ENCODE results near the gene PTGER1.
"Not testable (repeated sequence)": the region's sequence is repeated elsewhere in the genome, so short reads cannot be mapped to it uniquely, and the experiment has no call there.

PTGER1 gene

DNA sequence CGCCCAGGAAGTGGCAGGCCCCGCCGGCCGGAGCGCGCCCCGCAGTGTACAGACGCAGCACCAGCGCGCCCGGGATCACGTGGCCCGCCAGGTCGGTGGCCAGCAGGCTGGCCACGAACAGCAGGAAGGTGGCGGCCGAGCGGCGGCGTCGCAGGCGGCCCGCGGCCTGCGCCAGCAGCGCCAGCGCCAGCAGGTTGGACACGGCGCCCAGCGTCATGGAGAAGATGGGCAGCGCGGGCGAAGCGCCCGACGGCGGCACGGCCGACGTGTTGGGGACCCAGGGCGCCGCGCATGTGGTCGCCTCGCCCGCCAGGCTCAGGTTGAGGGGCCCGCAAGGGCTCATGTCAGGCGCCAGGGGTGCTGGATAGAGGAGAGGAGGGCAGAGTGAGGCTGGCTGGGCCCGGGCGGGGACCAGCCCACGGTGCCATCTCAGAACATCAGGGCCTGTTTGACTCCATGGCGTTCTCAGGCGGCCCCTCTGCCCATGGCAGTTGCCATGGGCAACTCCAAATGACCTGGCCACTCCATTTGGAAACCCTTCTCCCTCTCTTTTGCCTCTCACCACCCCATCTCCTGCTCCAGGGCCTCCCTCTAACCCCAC lies 1.1 kb downstream of the PTGER1 start:
- no peak for DNase-seq

DNA sequence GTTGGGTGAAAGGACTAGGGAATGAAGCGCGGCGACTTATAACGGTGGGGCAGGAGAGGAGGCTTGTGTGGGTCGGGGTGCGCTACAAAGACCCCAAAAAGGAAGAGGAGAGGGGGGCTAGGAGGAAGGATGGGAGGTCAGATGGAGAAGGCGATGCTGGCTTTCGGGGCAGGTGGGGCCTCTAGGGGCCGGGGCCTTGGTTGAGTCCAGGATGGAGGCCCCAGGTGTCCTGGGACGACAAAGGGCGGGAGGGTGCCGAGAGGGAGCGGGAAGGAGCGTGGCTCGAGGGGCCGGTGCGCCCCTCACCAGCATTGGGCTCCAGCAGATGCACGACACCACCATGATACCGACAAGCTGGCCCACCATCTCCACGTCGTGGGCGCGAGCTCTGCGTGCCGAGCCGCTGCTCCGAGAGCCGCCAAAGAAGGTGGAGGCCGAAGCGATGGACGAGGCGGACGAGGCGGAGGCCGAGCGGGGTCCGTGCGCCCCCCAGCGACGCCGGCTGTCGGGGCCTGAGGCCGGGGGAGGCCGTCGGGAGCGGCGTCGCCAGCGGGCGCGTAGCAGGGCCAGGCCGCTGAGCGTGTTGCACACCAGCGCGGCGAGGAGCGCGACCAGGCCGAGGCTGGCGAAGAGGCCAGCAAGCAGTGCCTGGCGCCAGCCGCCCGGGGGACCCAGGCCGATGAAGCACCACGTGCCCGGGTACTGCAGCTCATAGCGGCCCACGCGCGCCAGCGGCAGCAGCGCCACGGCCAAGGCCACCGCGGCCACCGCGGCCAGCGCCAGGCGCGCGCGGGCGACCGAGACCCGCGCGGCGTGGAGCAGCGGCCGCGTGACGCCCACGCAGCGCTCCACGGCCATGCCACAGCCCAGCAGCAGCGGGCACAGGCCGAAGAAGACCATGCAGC lies 1.8 kb downstream of the PTGER1 start:
- DNase-seq = peak; percentile 29

DNA sequence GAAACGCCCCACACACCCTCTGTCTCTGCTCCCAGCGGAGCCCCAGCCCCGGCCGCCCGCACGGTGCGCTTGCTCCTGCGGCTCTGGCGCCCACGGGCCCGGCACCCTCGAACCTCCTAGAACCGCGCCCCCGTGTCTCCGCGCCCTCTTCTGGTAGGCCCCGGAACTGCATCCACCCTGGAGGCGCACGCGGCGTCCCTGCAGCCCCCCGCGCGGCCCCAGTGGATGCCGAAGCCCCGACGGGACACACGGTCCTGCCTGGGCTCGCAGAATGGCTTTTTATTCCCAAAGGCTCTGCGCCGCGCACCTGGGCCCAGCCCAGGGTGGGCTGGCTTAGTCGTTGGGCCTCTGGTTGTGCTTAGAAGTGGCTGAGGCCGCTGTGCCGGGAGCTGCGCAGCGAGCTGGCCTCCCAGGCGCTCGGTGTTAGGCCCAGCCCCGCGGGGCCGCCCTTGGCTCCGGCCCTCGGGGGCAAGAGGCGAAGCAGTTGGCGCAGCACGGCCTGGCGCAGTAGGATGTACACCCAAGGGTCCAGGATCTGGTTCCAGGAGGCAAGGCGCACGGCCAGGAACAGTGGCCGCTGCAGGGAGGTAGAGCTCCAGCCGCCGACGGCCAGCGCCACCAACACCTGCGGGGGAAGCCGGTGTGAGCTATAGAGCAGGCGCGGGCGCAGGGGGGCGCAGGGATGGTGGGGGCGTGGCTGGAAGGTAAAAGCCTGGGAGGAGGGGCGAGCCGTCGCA lies 2.8 kb downstream of the PTGER1 start:
- DNase-seq = peak; percentile 88

DNA sequence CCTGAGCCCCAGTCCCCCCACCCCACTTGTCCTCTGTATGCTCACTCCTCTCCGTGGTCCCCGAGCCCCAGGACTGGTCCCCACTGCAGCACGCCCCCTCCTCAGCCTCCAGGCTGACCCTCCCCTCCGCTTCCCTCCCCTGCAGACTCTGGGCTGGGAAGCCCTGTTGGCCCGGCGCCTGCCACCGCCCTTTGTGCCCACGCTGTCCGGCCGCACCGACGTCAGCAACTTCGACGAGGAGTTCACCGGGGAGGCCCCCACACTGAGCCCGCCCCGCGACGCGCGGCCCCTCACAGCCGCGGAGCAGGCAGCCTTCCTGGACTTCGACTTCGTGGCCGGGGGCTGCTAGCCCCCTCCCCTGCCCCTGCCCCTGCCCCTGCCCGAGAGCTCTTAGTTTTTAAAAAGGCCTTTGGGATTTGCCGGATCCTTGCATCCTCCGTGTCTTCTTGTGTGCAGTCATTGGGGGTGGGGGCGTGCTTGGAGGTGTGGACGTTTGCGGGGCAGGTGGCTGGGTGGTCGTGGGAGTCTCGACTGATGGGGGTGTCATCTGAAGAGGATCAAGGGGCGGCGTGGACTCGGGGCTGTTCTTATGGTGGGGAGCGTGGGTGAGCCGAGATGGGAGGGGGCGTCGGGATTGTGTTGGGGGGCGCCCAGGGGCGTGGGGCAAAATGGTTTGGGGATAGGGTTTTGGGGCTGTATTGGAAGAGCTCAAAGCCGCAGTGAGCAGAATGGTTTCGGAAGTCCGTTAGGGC lies 3.5 kb downstream of the PTGER1 start:
- no peak for DNase-seq

DNA sequence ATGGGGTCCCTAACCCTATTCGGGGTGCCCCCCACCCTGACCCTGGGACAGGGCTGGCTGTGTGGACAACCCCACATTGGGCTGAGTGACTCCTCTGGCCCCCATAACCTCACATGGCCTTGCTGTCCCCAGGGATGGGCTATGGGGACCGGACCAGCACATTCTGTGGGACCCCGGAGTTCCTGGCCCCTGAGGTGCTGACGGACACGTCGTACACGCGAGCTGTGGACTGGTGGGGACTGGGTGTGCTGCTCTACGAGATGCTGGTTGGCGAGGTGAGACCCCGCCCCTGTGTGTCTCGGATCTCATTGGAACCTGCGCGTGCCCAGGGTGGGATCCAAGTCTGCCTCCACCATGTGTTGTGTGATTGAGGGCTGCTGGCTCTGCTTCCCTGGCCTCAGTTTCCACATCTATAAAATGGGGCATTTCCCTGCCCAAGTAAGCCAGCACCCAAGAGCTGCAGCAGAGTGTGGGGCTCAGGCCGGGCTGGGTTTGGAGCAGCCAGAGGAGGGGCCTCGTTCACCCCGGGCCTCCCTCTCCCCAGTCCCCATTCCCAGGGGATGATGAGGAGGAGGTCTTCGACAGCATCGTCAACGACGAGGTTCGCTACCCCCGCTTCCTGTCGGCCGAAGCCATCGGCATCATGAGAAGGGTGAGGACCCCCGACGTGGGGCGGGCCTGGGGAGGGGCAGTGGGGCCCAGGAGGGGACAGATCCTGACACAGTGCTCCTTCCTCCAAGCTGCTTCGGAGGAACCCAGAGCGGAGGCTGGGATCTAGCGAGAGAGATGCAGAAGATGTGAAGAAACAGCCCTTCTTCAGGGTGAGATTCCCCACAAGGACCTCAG lies 4.9 kb downstream of the PTGER1 start:
- no peak for DNase-seq

DNA sequence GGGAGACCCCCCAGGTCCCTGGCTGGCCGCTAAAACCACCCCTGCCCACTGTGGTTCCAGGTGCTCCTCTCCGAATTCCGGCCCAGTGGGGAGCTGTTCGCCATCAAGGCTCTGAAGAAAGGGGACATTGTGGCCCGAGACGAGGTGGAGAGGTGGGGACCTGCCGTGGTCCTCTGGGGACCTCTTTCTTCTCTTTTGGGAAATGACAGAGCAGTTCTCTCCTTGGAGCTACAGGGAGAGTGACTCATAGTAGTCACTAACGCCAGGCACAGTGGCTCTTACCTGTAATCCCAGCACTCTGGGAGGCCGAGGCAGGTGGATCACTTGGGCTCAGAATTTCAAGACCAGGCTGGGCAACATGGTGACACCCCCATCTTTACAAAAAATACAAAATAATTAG lies 7.3 kb downstream of the PTGER1 start:
- no peak for DNase-seq

DNA sequence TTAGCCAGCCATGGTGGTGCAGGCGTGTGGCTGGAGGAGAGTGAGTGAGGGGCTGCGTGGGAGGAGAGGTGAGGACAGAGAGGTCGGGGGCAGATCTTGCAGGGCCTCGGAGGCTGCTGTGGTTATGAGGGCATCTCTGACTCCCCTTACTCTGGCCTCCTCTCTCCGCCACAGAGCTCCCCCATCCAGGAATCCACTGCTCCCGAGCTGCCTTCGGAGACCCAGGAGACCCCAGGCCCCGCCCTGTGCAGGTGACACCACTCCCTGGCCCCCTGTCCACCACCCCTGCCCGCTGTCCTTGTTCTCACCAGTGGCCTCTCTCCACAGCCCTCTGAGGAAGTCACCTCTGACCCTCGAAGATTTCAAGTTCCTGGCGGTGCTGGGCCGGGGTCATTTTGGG lies 7.8 kb downstream of the PTGER1 start:
- no peak for DNase-seq

DNA sequence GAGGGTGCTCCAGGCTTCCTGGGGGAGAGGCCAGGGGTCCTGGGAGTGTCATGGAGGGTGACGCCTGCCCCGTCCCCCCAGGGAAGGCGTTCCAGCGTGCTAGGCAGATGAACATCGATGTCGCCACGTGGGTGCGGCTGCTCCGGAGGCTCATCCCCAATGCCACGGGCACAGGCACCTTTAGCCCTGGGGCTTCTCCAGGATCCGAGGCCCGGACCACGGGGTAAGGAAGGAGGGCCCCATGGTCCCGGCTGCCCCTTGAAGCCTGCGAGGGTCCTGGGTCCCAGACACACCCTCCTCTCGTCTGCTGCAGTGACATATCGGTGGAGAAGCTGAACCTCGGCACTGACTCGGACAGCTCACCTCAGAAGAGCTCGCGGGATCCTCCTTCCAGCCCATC lies 11.4 kb downstream of the PTGER1 start:
- no peak for DNase-seq

DNA sequence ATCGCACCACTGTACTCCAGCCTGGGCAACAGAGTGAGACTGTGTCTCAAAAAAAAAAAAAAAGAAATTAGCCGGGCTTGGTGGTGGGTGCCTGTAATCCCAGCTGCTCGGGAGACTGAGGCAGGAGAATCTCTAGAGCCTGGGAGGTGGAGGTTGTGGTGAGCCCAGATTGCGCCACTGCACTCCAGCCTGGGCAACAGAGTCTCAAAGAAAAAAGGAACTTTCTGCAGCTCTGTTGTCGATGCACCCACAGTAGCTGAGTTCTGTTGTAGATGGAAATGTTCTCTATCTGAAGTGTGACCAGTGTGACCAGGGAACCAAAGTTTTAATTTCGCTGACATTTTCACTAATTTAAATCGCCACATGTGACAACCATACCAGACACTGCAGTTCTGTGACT lies 12.8 kb downstream of the PTGER1 start:
- DNase-seq = not testable (repeated sequence)

DNA sequence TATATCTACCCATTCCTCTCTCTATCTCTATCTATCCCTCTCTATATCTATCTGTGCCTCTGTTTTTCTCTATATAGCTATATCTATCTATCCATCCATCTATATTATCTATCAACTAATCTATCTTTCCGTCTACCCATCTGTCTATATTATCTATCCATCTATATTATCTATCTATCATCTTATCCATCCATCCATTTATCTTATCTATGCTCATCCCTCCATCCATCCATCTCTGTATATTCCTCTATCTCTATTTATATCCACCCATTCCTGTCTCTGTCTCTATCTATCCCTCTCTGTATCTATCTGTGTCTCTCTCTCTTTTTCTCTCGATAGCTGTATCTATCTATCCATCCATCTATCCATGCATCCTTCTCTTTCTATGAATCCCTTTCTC lies 14.2 kb downstream of the PTGER1 start:
- no peak for DNase-seq

DNA sequence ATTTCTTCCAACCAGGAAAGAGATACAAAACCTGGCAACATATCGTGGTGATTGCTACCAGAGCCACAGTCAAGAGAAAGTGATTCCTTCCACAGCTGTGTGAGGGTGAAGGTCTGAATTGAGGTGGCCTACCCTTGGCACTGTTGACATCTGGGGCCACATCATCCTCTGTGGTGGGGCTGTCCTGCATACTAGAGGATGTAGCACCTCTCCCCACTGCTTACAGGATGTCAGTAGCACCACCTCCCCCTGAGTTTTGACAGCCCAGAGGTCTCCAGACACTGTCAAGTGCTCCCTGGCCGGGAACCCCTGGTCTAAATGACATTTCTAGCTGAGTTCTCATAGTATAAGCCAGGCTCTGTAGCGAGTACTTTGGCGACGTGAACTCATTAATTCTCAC lies 15.5 kb downstream of the PTGER1 start:
- no peak for DNase-seq

DNA sequence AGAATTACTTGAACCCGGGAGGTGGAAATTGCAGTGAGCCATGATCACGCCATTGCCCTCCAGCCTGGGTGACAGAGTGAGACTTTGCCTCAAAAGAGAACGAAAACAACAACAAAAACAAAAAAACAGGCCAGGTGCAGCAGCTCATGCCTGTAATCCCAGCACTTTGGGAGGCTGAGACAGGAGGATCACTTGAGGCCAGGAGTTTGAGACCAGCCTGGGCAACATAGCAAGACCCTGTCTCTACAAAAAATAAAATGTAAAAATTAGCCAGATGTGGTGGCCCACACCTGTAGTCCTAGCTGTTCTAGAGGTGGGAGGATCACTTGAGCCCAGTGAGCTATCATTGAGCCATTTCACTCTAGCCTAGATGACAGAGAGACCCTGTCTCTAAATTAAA lies 22.9 kb downstream of the PTGER1 start:
- DNase-seq = not testable (repeated sequence)

DNA sequence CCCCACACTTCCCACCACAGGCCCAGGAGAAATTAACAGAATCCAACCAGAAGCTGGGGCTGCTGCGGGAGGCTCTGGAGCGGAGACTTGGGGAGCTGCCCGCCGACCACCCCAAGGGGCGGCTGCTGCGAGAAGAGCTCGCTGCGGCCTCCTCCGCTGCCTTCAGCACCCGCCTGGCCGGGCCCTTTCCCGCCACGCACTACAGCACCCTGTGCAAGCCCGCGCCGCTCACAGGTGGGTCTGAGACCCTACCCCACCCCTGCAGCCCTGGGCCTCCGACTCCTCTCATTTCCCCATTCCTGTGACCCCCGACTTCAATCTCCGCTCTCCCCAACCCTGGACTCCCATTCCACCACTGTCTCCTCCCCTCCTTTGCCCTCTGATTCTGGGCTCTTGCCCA lies 24.3 kb downstream of the PTGER1 start:
- DNase-seq = no peak

DNA sequence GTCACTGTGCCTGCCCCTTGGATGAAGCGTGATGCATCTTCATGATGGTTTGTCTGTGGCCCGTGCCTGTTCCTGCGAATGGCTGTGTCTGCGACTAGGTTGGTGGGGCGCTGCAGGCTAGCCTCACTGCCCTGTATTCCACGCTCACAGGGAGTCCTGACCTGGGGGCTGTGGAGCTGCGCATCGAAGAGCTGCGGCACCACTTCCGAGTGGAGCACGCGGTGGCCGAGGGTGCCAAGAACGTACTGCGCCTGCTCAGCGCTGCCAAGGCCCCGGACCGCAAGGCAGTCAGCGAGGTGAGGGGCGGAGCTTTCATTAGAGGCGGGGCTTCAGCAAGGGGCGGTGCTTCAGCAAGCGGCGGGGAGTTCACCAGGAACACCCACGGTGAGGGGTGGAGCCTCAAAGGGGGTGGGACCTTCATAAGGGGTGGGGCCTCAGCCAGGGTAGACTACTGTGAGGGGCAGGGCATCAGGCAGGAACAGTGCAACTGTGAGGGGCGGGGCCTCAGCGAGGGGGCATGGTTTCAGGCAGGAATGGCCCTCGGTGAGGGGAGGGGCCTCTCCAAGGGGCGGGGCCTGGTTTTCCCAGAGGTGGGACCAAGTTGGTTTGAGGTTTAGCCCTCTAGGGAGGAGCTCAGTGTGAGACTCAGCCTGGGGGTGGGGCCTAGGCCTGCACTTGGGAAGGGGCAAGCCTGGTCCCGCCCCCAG lies 24.8 kb downstream of the PTGER1 start:
- DNase-seq = peak; percentile 55

DNA sequence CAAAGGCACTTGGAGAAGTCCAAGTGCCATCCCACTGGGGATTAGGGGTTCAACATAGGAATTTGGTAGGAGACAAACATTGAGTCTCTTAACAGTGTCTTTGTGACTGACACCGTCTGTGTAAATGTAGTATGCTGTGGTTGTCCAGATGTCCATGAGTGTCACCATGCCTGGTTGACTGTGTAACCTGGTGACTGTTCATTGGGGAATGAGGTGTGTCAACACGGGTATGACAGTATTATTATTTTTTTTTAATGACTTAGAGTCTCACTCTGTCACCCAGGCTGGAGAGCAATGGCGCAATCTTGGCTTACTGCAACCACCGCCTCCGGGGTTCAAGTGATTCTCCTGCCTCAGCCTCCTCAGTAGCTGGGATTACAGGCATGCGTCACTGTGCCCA lies 25.8 kb downstream of the PTGER1 start:
- no peak for DNase-seq

DNA sequence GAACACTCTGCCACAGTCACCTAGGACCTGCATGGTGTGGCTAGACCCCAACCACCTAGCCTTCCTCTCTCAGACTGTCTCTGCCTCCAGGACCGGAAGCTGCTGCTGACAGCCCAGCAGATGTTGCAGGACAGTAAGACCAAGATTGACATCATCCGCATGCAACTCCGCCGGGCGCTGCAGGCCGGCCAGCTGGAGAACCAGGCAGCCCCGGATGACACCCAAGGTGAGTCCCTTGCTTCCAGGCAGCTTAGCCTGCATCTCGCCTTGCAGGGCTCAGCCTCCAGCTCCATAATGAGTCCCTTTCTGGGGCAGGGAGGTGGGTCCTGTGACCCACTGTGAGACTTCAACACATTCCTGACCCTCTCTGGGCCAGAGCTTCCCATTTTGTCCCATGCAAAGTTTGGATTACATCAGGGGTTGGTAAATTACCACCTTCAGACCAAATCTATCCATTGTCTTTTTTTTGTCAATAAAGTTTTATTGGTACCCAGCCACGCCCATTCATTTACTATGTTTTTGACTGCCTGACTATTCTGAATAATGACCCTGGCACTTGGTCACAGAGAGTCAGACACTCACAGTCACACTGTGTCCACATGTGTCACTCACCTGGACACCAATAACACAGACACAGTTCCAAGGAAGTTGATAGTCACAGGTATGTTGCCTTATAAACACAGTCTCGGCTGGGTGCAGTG lies 28.7 kb downstream of the PTGER1 start:
- no peak for DNase-seq

DNA sequence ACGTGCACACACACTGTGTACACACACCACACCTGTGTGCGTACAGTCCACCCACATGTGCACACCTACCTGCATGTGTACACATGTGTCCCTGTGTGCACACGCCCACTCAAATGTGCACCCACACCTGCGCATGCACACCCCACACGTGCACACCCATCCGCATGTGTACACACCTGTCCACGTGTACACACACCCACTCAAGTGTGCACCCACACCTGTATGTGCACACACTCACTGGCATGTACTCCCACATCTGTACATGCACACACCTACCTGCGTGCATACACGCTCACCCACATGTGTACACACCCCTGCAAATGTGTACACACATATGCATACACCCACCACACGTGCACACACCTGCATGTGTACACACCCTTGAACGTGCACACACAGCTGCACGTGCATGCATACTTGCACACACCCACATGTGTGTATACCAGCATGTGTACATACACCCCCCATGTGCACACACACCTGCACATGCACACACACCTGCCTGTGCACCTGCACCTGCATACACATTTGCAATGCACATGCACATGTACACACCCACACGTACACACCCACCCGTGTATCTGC lies 31.4 kb downstream of the PTGER1 start:
- no peak for DNase-seq

DNA sequence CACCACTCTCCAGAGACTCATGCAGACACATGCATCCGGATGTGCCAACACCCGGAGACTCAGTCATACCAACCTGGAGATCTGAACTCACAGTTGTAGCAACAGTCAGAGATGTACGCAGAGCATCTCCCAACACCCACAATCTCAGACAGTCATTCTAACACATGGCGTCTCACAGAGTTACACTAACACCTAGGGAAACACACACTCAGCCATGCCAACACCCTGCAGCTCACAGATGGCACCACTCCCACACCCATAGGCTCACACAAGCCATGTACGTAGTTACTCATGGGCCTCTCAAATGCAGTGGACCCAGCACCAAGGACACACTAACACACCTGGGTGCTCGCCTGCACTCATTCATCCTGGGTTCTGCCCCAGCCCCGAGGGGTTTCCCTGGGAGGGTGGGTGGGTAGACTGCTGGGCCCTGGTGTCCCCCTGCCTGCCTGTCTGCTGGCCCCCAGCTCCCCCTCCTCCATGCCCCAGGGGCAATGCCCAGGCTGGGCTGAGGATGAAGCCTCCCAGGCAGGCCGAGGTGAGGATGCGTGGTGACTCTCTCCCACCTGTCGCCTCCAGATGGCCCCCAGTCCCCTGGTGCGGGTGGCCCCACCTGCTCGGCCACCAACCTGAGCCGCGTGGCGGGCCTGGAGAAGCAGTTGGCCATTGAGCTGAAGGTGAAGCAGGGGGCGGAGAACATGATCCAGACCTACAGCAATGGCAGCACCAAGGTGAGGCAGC lies 32.1 kb downstream of the PTGER1 start:
- DNase-seq = no peak

DNA sequence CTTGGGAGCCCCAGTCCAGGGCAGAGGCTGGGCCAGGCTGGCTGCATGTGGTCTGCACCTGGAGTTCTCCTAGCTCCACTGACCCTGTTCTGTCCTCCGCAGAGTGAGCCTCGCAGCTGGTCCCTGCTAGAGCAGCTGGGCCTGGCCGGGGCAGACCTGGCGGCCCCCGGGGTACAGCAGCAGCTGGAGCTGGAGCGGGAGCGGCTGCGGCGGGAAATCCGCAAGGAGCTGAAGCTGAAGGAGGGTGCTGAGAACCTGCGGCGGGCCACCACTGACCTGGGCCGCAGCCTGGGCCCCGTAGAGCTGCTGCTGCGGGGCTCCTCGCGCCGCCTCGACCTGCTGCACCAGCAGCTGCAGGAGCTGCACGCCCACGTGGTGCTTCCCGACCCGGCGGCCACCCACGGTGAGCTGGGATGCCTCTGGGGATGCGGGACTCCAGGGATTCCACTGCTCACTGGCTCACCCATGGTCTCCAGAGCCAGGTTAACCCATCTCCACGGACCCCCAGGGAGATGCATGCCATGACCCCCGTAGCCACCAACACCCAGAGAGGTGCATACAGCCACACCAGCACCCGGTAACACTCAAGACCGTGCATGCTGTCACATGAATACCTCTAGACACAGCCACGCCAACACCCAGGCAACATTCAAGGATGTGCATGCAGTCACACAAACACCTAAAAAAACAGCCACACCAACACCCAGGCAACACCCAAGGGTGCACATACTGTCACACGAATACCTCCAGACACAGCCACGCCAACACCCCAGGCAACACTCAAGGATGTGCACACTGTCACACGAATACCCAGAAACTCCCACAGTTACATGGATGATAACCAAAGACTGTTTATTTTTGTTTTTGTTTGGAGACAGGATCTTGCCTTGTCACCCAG lies 33.9 kb downstream of the PTGER1 start:
- no peak for DNase-seq
